ENCODE measurements around the gene MAGI2. TPM values are rescaled to one million over a fixed set of nuclear protein-coding genes. Genes with fewer than 3 reads are reported as not detected.

The MAGI2 gene
- total RNA-seq, 2 experiments from 2014 or later, result 0.14 to 0.19 TPM

GRCh38 chr7:79221211-79221610 lies 232.3 kb downstream of the MAGI2 start:
- Mint-ChIP-seq H3K27me3 (no peaks in the 10 kb centered on the region), H3K9me3 (no peaks in the 10 kb centered on the region), H3K4me3 (no peak overlapping the region), H3K4me1 (no peaks in the 10 kb centered on the region), H3K36me3 (no peaks in the 10 kb centered on the region), H3K27ac (no peak overlapping the region)
- POLR2A ChIA-PET, result no interaction called here
- DNase-seq (no peak), ATAC-seq (ENCODE audit: low read depth) (no peak)

GRCh38 chr7:79217976-79218626 lies 235.4 kb downstream of the MAGI2 start:
- no peaks in the 10 kb centered on the region for H3K4me1 Mint-ChIP-seq
- no peaks in the 10 kb centered on the region for H3K27me3 Mint-ChIP-seq
- H3K9me3 Mint-ChIP-seq, result no peaks in the 10 kb centered on the region
- H3K27ac Mint-ChIP-seq, result no peak overlapping the region
- H3K4me3 Mint-ChIP-seq, result no peak overlapping the region
- DNase-seq (no peak), ATAC-seq (ENCODE audit: low read depth) (no peak)
- no peaks in the 10 kb centered on the region for H3K36me3 Mint-ChIP-seq
- POLR2A ChIA-PET, result no interaction called here

- Mint-ChIP-seq H3K27me3 (no peaks in the 10 kb centered on the region), H3K4me1 (no peaks in the 10 kb centered on the region), H3K36me3 (no peaks in the 10 kb centered on the region), H3K27ac (no peak overlapping the region), H3K4me3 (no peak overlapping the region), H3K9me3 (no peaks in the 10 kb centered on the region)
- DNase-seq (no peak), ATAC-seq (ENCODE audit: low read depth) (no peak)
- POLR2A ChIA-PET, result no interaction called here
Observed at GRCh38 chr7:79217468-79217867, 236.0 kb downstream of the MAGI2 start.

GRCh38 chr7:79216236-79216635 lies 237.2 kb downstream of the MAGI2 start:
- Mint-ChIP-seq H3K27ac (no peak overlapping the region), H3K9me3 (no peaks in the 10 kb centered on the region), H3K27me3 (no peaks in the 10 kb centered on the region), H3K4me3 (no peak overlapping the region), H3K36me3 (no peaks in the 10 kb centered on the region), H3K4me1 (no peaks in the 10 kb centered on the region)
- DNase-seq, result no peak
- ATAC-seq (ENCODE audit: low read depth), result no peak
- POLR2A ChIA-PET, result no interaction called here

- ATAC-seq (ENCODE audit: low read depth), result no peak
- no peaks in the 10 kb centered on the region for H3K9me3 Mint-ChIP-seq
- no peak overlapping the region for H3K27ac Mint-ChIP-seq
- POLR2A ChIA-PET, result no interaction called here
- no peak for DNase-seq
- no peaks in the 10 kb centered on the region for H3K36me3 Mint-ChIP-seq
- H3K4me3 Mint-ChIP-seq, result no peak overlapping the region
- no peaks in the 10 kb centered on the region for H3K4me1 Mint-ChIP-seq
- no peaks in the 10 kb centered on the region for H3K27me3 Mint-ChIP-seq
Observed at GRCh38 chr7:79212334-79212733, 241.1 kb downstream of the MAGI2 start.

GRCh38 chr7:79211724-79212123 lies 241.7 kb downstream of the MAGI2 start:
- DNase-seq (no peak), ATAC-seq (ENCODE audit: low read depth) (no peak)
- no peaks in the 10 kb centered on the region for H3K4me1 Mint-ChIP-seq
- no peaks in the 10 kb centered on the region for H3K9me3 Mint-ChIP-seq
- H3K4me3 Mint-ChIP-seq, result no peak overlapping the region
- no peaks in the 10 kb centered on the region for H3K27me3 Mint-ChIP-seq
- H3K27ac Mint-ChIP-seq, result no peak overlapping the region
- POLR2A ChIA-PET, result no interaction called here
- no peaks in the 10 kb centered on the region for H3K36me3 Mint-ChIP-seq

GRCh38 chr7:79199961-79200360 lies 253.5 kb downstream of the MAGI2 start:
- POLR2A ChIA-PET, result no interaction called here
- Mint-ChIP-seq H3K4me3 (no peak overlapping the region), H3K4me1 (no peaks in the 10 kb centered on the region), H3K9me3 (no peaks in the 10 kb centered on the region), H3K27ac (no peak overlapping the region), H3K36me3 (no peaks in the 10 kb centered on the region), H3K27me3 (no peaks in the 10 kb centered on the region)
- ATAC-seq (ENCODE audit: low read depth) (no peak), DNase-seq (no peak)

- Mint-ChIP-seq H3K36me3 (no peaks in the 10 kb centered on the region), H3K27me3 (no peaks in the 10 kb centered on the region), H3K9me3 (no peaks in the 10 kb centered on the region), H3K4me1 (no peaks in the 10 kb centered on the region), H3K27ac (no peak overlapping the region), H3K4me3 (no peak overlapping the region)
- ATAC-seq (ENCODE audit: low read depth) (no peak), DNase-seq (no peak)
- POLR2A ChIA-PET, result no interaction called here
Observed at GRCh38 chr7:79199266-79199665, 254.2 kb downstream of the MAGI2 start.

GRCh38 chr7:79185605-79186004 lies 267.9 kb downstream of the MAGI2 start:
- Mint-ChIP-seq H3K36me3 (no peaks in the 10 kb centered on the region), H3K4me3 (no peak overlapping the region), H3K27me3 (no peaks in the 10 kb centered on the region), H3K27ac (no peak overlapping the region), H3K9me3 (peaks cover 1% of the 10 kb centered on the region), H3K4me1 (no peaks in the 10 kb centered on the region)
- POLR2A ChIA-PET, result no interaction called here
- ATAC-seq (ENCODE audit: low read depth) (no peak), DNase-seq (no peak)

- POLR2A ChIA-PET, result no interaction called here
- ATAC-seq (ENCODE audit: low read depth) (no peak), DNase-seq (no peak)
- Mint-ChIP-seq H3K4me1 (no peaks in the 10 kb centered on the region), H3K9me3 (peaks cover under 1% of the 10 kb centered on the region), H3K27me3 (no peaks in the 10 kb centered on the region), H3K27ac (no peak overlapping the region), H3K36me3 (no peaks in the 10 kb centered on the region), H3K4me3 (no peak overlapping the region)
Observed at GRCh38 chr7:79182283-79182682, 271.2 kb downstream of the MAGI2 start.

- H3K4me3 Mint-ChIP-seq, result no peak overlapping the region
- H3K36me3 Mint-ChIP-seq, result no peaks in the 10 kb centered on the region
- no peak overlapping the region for H3K27ac Mint-ChIP-seq
- no peaks in the 10 kb centered on the region for H3K9me3 Mint-ChIP-seq
- no peaks in the 10 kb centered on the region for H3K27me3 Mint-ChIP-seq
- DNase-seq (no peak), ATAC-seq (ENCODE audit: low read depth) (no peak)
- POLR2A ChIA-PET, result no interaction called here
- H3K4me1 Mint-ChIP-seq, result no peaks in the 10 kb centered on the region
Observed at GRCh38 chr7:79180533-79180932, 272.9 kb downstream of the MAGI2 start.

- POLR2A ChIA-PET, result no interaction called here
- Mint-ChIP-seq H3K4me3 (no peak overlapping the region), H3K9me3 (no peaks in the 10 kb centered on the region), H3K4me1 (no peaks in the 10 kb centered on the region), H3K36me3 (no peaks in the 10 kb centered on the region), H3K27ac (no peak overlapping the region), H3K27me3 (no peaks in the 10 kb centered on the region)
- DNase-seq (no peak), ATAC-seq (ENCODE audit: low read depth) (no peak)
Observed at GRCh38 chr7:79176859-79177477, 276.5 kb downstream of the MAGI2 start.

- H3K36me3 Mint-ChIP-seq, result no peaks in the 10 kb centered on the region
- POLR2A ChIA-PET, result no interaction called here
- no peak overlapping the region for H3K27ac Mint-ChIP-seq
- no peaks in the 10 kb centered on the region for H3K9me3 Mint-ChIP-seq
- no peak for DNase-seq
- H3K27me3 Mint-ChIP-seq, result no peaks in the 10 kb centered on the region
- H3K4me3 Mint-ChIP-seq, result no peak overlapping the region
- no peak for ATAC-seq (ENCODE audit: low read depth)
- H3K4me1 Mint-ChIP-seq, result no peaks in the 10 kb centered on the region
Observed at GRCh38 chr7:79175374-79175773, 278.1 kb downstream of the MAGI2 start.

- no peak overlapping the region for H3K4me3 Mint-ChIP-seq
- no peaks in the 10 kb centered on the region for H3K36me3 Mint-ChIP-seq
- H3K4me1 Mint-ChIP-seq, result no peaks in the 10 kb centered on the region
- H3K27ac Mint-ChIP-seq, result no peak overlapping the region
- H3K27me3 Mint-ChIP-seq, result no peaks in the 10 kb centered on the region
- ATAC-seq (ENCODE audit: low read depth) (no peak), DNase-seq (no peak)
- POLR2A ChIA-PET, result no interaction called here
- no peaks in the 10 kb centered on the region for H3K9me3 Mint-ChIP-seq
Observed at GRCh38 chr7:79165225-79165624, 288.2 kb downstream of the MAGI2 start.

All from activated naive CD8-positive, alpha-beta T cell treated with anti-CD3 and anti-CD28 coated beads, Interleukin-2, amount 10 ng/mL, durations not matched to agents 7 days and 5 days (primary cell).